B cell (primary cell): ENCODE data around the gene DPT. TPM values are rescaled to one million over a fixed set of nuclear protein-coding genes. Genes with fewer than 3 reads are reported as not detected.

Experiments
- ATAC-seq: fragments of 200-7000 bp; cut with Tn5 transposase; one replicate; pipeline ENCODE4 v1.10.0; 2021; ENCODE audit warnings: low read depth, mild to moderate bottlenecking, moderate number of reproducible peaks, moderate library complexity
- CTCF ChIA-PET: fragments of 350-600 bp; sonication (Branson Sonifier 250); formaldehyde crosslinking; loops from one replicate; lab custom pipeline; 2021; ENCODE audit warnings: antibody characterized with exemption, inconsistent platforms; lab: Charles Lee
- POLR2A ChIA-PET: fragments of 350-600 bp; sonication (Branson Sonifier 250); formaldehyde crosslinking; loops from one replicate; lab custom pipeline; 2021; ENCODE audit warnings: antibody characterized with exemption; lab: Charles Lee
- DNase-seq: peaks from one replicate; pipeline ENCODE4 v3.0.0; 2013
- H2AFZ ChIP-seq: 2 replicates; pipeline ENCODE4 v1.6.1; 2012; ENCODE audit warnings: mild to moderate bottlenecking, low read depth, low read length; ENCODE audit not compliant: insufficient read depth, poor library complexity, severe bottlenecking
- H3K27ac ChIP-seq, 2 donors: 1 replicate in 1 of 2; 2 replicates in 1 of 2; pipeline ENCODE4 v1.5.1; 2012 to 2013; ENCODE audit warnings: low read length in 2 of 2, mild to moderate bottlenecking in 2 of 2, moderate library complexity in 1 of 2
- H3K27me3 ChIP-seq, 4 experiments: fragments of 200-600 bp in 1 of 4; sonication (generic) in 1 of 4; replicated peaks in 1 of 4; 1 replicate in 2 of 4; 2 replicates in 2 of 4; pipeline versions ENCODE4 v1.6.1 to v1.7.0; 2013 to 2016; ENCODE audit warnings: low read length in 3 of 4, mild to moderate bottlenecking in 2 of 4, mixed read lengths in 1 of 4, moderate library complexity in 1 of 4; ENCODE audit not compliant: insufficient read depth in 4 of 4, control insufficient read depth in 3 of 4; ENCODE audit errors: control extremely low read depth in 1 of 4
- H3K36me3 ChIP-seq, 2 experiments: replicated peaks in 1 of 2; 1 replicate in 1 of 2; 2 replicates in 1 of 2; pipeline versions ENCODE4 v1.6.1 to v1.7.1; 2013; ENCODE audit warnings: low read length in 1 of 2; ENCODE audit not compliant: insufficient read depth in 2 of 2, control insufficient read depth in 1 of 2; ENCODE audit errors: control extremely low read depth in 1 of 2, extremely low read depth in 1 of 2
- H3K4me1 ChIP-seq, 2 donors: fragments of 200-600 bp in 1 of 2; sonication (generic) in 1 of 2; 1 replicate in 1 of 2; 2 replicates in 1 of 2; pipeline versions ENCODE4 v1.5.1 to v1.6.1; 2013 to 2017; ENCODE audit warnings: low read length in 2 of 2; ENCODE audit not compliant: control insufficient read depth in 2 of 2, insufficient read depth in 2 of 2
- H3K4me2 ChIP-seq: replicated peaks from 2 replicates; pipeline ENCODE3; 2012; ENCODE audit warnings: mild to moderate bottlenecking, low read depth, low read length; ENCODE audit not compliant: poor library complexity, severe bottlenecking
- H3K4me3 ChIP-seq, 5 experiments: fragments of 200-600 bp in 1 of 5; sonication (generic) in 1 of 5; 1 replicate in 3 of 5; 2 replicates in 2 of 5; pipeline versions ENCODE4 v1.5.1 to v1.7.0; 2011 to 2016; ENCODE audit warnings: low read length in 4 of 5, mild to moderate bottlenecking in 4 of 5, low read depth in 2 of 5, control low read depth in 1 of 5, moderate library complexity in 1 of 5; ENCODE audit not compliant: insufficient read depth in 1 of 5; ENCODE audit errors: control extremely low read depth in 1 of 5, extremely low read depth in 1 of 5
- H3K79me2 ChIP-seq: fragments of 200-600 bp; sonication (generic); one replicate; pipeline ENCODE4 v1.6.0; 2016; ENCODE audit warnings: low read length; ENCODE audit not compliant: control insufficient read depth, insufficient read depth
- H3K9ac ChIP-seq: fragments of 200-600 bp; sonication (generic); 2 replicates; pipeline ENCODE4 v1.6.1; 2017; ENCODE audit warnings: mild to moderate bottlenecking, low read length, moderate library complexity
- H3K9me3 ChIP-seq, 3 donors: one replicate each; pipeline versions ENCODE4 v1.6.1 to v1.7.1; 2013; ENCODE audit warnings: low read length in 2 of 3; ENCODE audit not compliant: control insufficient read depth in 2 of 3, insufficient read depth in 1 of 3; ENCODE audit errors: control extremely low read depth in 1 of 3
- H4K20me1 ChIP-seq: 2 replicates; pipeline ENCODE4 v1.6.0; 2012; ENCODE audit warnings: mild to moderate bottlenecking, low read length; ENCODE audit not compliant: insufficient read depth, control insufficient read depth, poor library complexity, severe bottlenecking
- H3K27ac Mint-ChIP-seq: one replicate; pipeline ENCODE4 v1.8.0; 2021; ENCODE audit warnings: mixed read lengths
- H3K27me3 Mint-ChIP-seq: one replicate; pipeline ENCODE4 v1.8.0; 2021; ENCODE audit warnings: mixed read lengths
- H3K4me1 Mint-ChIP-seq: one replicate; pipeline ENCODE4 v1.8.0; 2021; ENCODE audit warnings: mixed read lengths
- H3K4me3 Mint-ChIP-seq: one replicate; pipeline ENCODE4 v1.8.0; 2021; ENCODE audit warnings: mixed read lengths
- H3K9me3 Mint-ChIP-seq: one replicate; pipeline ENCODE4 v1.8.0; 2022; ENCODE audit warnings: mixed read lengths; ENCODE audit not compliant: insufficient read depth
- EZH2 ChIP-seq: IDR thresholded peaks from 2 replicates; pipeline ENCODE4 v1.6.1; 2012; ENCODE audit warnings: borderline replicate concordance, low read depth, mild to moderate bottlenecking, moderate library complexity, low read length; ENCODE audit not compliant: insufficient read depth, poor library complexity, severe bottlenecking
- WGBS: methylation state at CpG from one replicate; pipeline ENCODE4 v1.1.5; 2013; ENCODE audit warnings: missing lambda C conversion rate; ENCODE audit not compliant: insufficient coverage; 5-methylcytosine and 5-hydroxymethylcytosine counted together
- intact Hi-C: fragments of 100-400 bp; cut with micrococcal nuclease; formaldehyde crosslinking; loops from one replicate; pipeline ENCODE4 v1.10.0; 2022
- polyA plus RNA-seq: library from polyadenylated mRNA; depleted of rRNA; stranded (reverse); fragments of >200 nt; gene quantifications from 2 replicates; pipeline ENCODE4 v1.2.3, GENCODE V29; 2012
- total RNA-seq, 2 donors: library from RNA; stranded (reverse); fragments of 120-200 nt in 1 of 2; gene quantifications; 1 replicate in 1 of 2; 2 replicates in 1 of 2; pipeline versions ENCODE4 v1.2.3 to v1.2.4, GENCODE V29; 2013 to 2022
- TF ChIP-seq, protein P1 (sequence below): fragments of 200-600 bp; IDR thresholded peaks from one replicate; pipeline ENCODE4 v1.8.0; 2022; ENCODE audit warnings: antibody characterized with exemption, mild to moderate bottlenecking

DPT gene
- total and polyA plus RNA-seq, 2 donors (not counting 1 experiment from before 2014, with no cell fraction given), result not detected

DNA sequence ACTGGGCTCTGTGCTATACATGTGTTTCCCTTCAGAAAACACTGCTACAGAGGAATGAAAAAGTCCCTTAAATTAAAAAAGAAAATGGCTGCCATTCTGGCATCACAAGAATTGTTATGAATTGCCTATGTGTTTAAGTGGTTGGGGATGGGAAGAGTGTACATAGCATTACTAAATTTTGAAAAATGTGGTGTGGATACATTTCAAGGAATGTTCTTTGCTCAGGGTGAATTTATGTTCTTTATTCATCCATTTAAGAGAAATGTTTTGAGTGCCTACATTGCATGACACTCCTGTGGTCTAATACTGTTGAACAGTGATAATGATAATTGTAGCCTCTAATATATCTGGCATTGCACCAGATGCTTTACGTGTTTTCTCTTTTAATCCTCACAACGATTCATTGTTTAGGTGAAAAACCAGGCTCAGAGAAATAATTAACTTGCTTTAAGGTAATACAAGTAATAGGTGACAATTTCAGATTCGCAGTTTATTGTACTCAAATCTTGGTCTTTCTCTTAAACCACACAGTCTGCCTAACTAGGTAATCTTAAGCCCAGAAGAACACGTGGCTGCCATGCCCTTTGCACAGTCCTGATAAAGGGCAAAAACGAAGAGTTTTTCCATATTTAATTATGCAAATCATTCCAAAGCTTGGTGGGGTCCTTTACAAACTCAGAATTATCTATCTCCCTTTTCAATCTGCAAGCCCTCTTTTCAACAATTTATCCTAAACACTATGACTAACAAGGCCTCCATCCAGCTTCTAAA is 31.5 kb downstream of the DPT start:
- no peaks in the 10 kb centered on the region for H3K27me3 Mint-ChIP-seq
- H3K9me3 ChIP-seq, result no peaks in the 10 kb centered on the region
- H3K9me3 Mint-ChIP-seq, result no peaks in the 10 kb centered on the region
- POLR2A ChIA-PET, result no interaction called here
- no peaks in the 10 kb centered on the region for H3K36me3 ChIP-seq
- no peak overlapping the region for H2AFZ ChIP-seq
- H3K27ac ChIP-seq, result no peak overlapping the region
- no peaks in the 10 kb centered on the region for H3K4me1 ChIP-seq
- TF ChIP-seq EZH2, result no peak
- H3K9ac ChIP-seq, result no peak overlapping the region
- no peak overlapping the region for H3K4me3 Mint-ChIP-seq
- DNase-seq (no peak), ATAC-seq (no peak)
- no peaks in the 10 kb centered on the region for H3K79me2 ChIP-seq
- H3K27ac Mint-ChIP-seq, result no peak overlapping the region
- WGBS, result 50% methylated on average over 2 of the region's 5 CpGs
- H3K4me2 ChIP-seq, result no peak overlapping the region
- no peaks in the 10 kb centered on the region for H3K27me3 ChIP-seq
- H4K20me1 ChIP-seq, result no peaks in the 10 kb centered on the region
- CTCF ChIA-PET, result no interaction called here
- H3K4me1 Mint-ChIP-seq, result no peaks in the 10 kb centered on the region
- intact Hi-C loops, result no loop called here
- H3K4me3 ChIP-seq, result no peak overlapping the region

DNA sequence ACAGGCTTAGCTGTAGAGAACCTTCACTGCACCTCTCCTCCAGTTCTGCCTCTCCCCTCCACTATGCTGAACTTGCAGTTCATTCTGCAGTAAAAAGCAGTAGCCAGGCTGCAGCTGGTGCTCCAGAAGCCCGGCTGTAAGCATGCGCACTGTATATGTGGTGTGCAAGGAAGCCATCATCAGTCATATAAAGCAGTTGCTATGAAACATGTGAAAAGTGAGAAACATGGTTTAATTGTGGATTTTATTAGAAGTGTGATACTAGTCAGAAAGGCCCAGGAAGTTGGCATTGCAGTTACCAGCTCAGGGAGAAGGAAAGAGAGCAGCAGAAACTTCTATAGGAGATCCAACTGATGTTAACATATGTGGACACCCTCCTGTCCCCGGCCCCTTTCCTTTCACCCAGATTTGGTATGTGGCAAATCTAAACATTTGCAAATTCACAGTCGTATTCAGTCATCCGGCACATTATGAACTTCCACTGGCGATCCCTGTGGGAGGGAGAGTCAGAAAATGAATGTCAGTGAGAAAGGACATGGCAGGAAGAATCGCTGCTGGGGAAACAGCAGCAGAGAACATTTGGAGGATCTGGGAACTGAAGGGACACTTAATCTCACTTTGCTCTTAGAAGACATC is 32.8 kb downstream of the DPT start:
- no peak overlapping the region for H3K4me3 Mint-ChIP-seq
- H3K9me3 ChIP-seq, result no peaks in the 10 kb centered on the region
- no peaks in the 10 kb centered on the region for H3K4me1 Mint-ChIP-seq
- H3K4me2 ChIP-seq, result no peak overlapping the region
- no peaks in the 10 kb centered on the region for H3K27me3 ChIP-seq
- H2AFZ ChIP-seq, result no peak overlapping the region
- DNase-seq (no peak), ATAC-seq (no peak)
- 98% methylated on average over 6 of the region's 7 CpGs for WGBS
- H3K9me3 Mint-ChIP-seq, result no peaks in the 10 kb centered on the region
- no peaks in the 10 kb centered on the region for H3K79me2 ChIP-seq
- H4K20me1 ChIP-seq, result no peaks in the 10 kb centered on the region
- H3K27me3 Mint-ChIP-seq, result no peaks in the 10 kb centered on the region
- no peak overlapping the region for H3K27ac ChIP-seq
- H3K4me3 ChIP-seq, result no peak overlapping the region
- TF ChIP-seq, protein P1, sequence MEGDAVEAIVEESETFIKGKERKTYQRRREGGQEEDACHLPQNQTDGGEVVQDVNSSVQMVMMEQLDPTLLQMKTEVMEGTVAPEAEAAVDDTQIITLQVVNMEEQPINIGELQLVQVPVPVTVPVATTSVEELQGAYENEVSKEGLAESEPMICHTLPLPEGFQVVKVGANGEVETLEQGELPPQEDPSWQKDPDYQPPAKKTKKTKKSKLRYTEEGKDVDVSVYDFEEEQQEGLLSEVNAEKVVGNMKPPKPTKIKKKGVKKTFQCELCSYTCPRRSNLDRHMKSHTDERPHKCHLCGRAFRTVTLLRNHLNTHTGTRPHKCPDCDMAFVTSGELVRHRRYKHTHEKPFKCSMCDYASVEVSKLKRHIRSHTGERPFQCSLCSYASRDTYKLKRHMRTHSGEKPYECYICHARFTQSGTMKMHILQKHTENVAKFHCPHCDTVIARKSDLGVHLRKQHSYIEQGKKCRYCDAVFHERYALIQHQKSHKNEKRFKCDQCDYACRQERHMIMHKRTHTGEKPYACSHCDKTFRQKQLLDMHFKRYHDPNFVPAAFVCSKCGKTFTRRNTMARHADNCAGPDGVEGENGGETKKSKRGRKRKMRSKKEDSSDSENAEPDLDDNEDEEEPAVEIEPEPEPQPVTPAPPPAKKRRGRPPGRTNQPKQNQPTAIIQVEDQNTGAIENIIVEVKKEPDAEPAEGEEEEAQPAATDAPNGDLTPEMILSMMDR, result no peak
- TF ChIP-seq EZH2, result no peak
- ChIA-PET CTCF (no interaction called here), POLR2A (no interaction called here)
- H3K9ac ChIP-seq, result no peak overlapping the region
- no peak overlapping the region for H3K27ac Mint-ChIP-seq
- H3K36me3 ChIP-seq, result no peaks in the 10 kb centered on the region
- no peaks in the 10 kb centered on the region for H3K4me1 ChIP-seq
- intact Hi-C loops, result no loop called here
